BLaER1 treated with 17β-estradiol and CSF1 and Interleukin-3, amounts not matched to agents 10 nM and 100 nM (cell line): Measurements from ENCODE around the gene UGT1A5.

Source experiments
- H3K27ac ChIP-seq, 11 experiments: shearing (Covaris generic); formaldehyde crosslinking; 2 replicates each; pipeline ENCODE4 v1.8.1; 2022
- H3K27me3 ChIP-seq, 11 experiments: shearing (Covaris generic); formaldehyde crosslinking; 2 replicates each; pipeline ENCODE4 v1.8.1; 2022
- H3K36me3 ChIP-seq, 11 experiments: shearing (Covaris generic); formaldehyde crosslinking; 2 replicates each; pipeline ENCODE4 v1.8.1; 2022
- H3K4me1 ChIP-seq, 10 experiments: shearing (Covaris generic); formaldehyde crosslinking; 2 replicates each; pipeline ENCODE4 v1.8.1; 2022
- H3K4me2 ChIP-seq, 11 experiments: shearing (Covaris generic); formaldehyde crosslinking; 2 replicates each; pipeline ENCODE4 v1.8.1; 2022
- H3K4me3 ChIP-seq, 10 experiments: shearing (Covaris generic); formaldehyde crosslinking; 2 replicates each; pipeline ENCODE4 v1.8.1; 2022
- H3K9ac ChIP-seq, 11 experiments: shearing (Covaris generic); formaldehyde crosslinking; 2 replicates each; pipeline ENCODE4 v1.8.1; 2022
- H3K9me3 ChIP-seq, 11 experiments: shearing (Covaris generic); formaldehyde crosslinking; replicated peaks in 1 of 11; 2 replicates each; pipeline ENCODE4 v1.8.1; 2022
- H4K20me1 ChIP-seq, 11 experiments: shearing (Covaris generic); formaldehyde crosslinking; 2 replicates each; pipeline ENCODE4 v1.8.1; 2022
- Cebpa-rat ChIP-seq, 11 experiments: shearing (Covaris generic); IDR thresholded peaks; 2 replicates each; pipeline ENCODE4 v1.8.1; 2022

The UGT1A5 gene

GRCh38 chr2:233789554-233789953 is 76.8 kb downstream of the UGT1A5 start:
- Histone ChIP-seq H3K4me2 (no peak overlapping the region), H3K9ac (no peak overlapping the region), H3K27ac (no peak overlapping the region), H4K20me1 (no peaks in the 10 kb centered on the region), H3K4me1 (peaks cover 0 to 18% (median 4%) of the 10 kb centered on the region in 10 experiments; a peak in 9 of 20 replicates), H3K27me3 (no peaks in the 10 kb centered on the region), H3K36me3 (no peaks in the 10 kb centered on the region), H3K4me3 (no peak overlapping the region), H3K9me3 (peaks cover 19 to 42% (median 27%) of the 10 kb centered on the region in 11 experiments)
- no peak for TF ChIP-seq Cebpa-rat (IDR thresholded peaks at IDR 0.05)

DNA sequence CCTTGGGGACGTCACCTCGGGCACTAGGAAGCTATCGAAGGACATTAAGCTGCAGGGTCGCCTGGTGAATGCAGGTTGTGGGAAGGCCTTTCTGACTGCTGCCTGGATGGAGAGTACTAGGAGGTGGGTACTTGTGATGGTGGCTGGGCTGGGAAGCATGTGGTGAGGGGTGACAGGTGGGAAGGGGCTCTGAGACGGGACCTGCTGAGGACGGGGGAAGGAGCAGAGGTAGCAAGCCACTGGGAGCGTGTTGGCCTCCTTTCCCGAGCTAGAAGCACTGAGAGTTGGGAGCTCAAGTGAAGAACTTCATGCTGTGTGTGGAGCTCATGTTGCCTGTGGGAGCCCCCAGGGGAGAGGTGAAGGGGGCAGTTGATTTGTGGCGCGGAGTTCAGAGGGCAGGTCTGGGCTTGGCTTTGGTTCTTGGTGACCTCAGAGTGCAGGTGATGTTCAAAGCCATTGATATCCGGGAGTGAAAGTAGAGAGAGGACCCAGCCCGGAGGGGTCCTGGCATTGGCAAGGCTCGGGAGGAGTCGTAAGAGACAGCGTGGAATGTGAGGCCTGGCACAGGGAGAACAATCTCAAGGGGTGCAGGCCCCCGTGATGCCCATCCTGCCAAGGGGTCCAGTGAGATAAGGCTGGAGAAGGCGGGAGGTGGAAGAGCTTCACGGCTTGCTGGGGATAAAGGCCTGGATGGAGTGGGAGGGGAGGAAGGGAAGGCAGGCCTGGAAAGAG is 78.6 kb downstream of the UGT1A5 start:
- H3K36me3 ChIP-seq: no peaks in the 10 kb centered on the region
- no peak overlapping the region for H3K27ac ChIP-seq
- H3K4me2 ChIP-seq: no peak overlapping the region
- no peaks in the 10 kb centered on the region for H3K27me3 ChIP-seq
- no peak overlapping the region for H3K4me3 ChIP-seq
- peaks cover 0 to 6% (median 0%) of the 10 kb centered on the region in 10 experiments; a peak in 1 of 20 replicates for H3K4me1 ChIP-seq
- no peaks in the 10 kb centered on the region for H4K20me1 ChIP-seq
- peaks cover 4 to 26% (median 15%) of the 10 kb centered on the region in 11 experiments for H3K9me3 ChIP-seq
- no peak for TF ChIP-seq Cebpa-rat (IDR thresholded peaks at IDR 0.05)
- H3K9ac ChIP-seq: no peak overlapping the region

- no peaks in the 10 kb centered on the region for H3K27me3 ChIP-seq
- no peak overlapping the region for H3K27ac ChIP-seq
- no peaks in the 10 kb centered on the region for H3K36me3 ChIP-seq
- H4K20me1 ChIP-seq: no peaks in the 10 kb centered on the region
- peaks cover 0 to 20% (median 11%) of the 10 kb centered on the region in 11 experiments; a peak in 15 of 22 replicates for H3K9me3 ChIP-seq
- no peak for TF ChIP-seq Cebpa-rat (IDR thresholded peaks at IDR 0.05)
- H3K9ac ChIP-seq: no peak overlapping the region
- H3K4me1 ChIP-seq: peaks cover 0 to 6% (median 0%) of the 10 kb centered on the region in 10 experiments; a peak in 1 of 20 replicates
- H3K4me3 ChIP-seq: no peak overlapping the region
- H3K4me2 ChIP-seq: no peak overlapping the region
These were observed 79.2 kb downstream of the UGT1A5 start for GRCh38 chr2:233791883-233792329.

DNA sequence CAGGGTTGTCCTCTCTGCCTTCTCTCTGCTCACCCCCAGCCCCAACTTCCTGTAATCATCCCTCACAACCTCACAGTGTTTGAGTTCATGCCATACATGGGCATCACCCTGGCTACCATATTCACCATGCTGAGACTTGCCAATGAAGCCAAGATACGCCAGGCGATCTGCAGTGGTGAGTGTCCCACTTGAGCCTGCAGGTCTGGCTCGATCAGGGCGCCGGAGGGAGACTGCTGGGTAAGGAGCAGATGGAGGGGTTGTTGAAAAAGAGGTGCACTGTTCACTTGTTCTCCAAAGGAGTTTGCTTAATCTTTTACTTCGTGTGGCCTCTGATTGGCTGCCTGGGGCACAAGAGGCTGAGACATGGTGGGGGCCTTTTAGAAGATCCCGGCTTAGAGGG is 80.0 kb downstream of the UGT1A5 start:
- H4K20me1 ChIP-seq: no peaks in the 10 kb centered on the region
- peaks cover 0 to 18% (median 11%) of the 10 kb centered on the region in 11 experiments; a peak in 10 of 22 replicates for H3K9me3 ChIP-seq
- H3K36me3 ChIP-seq: no peaks in the 10 kb centered on the region
- H3K4me1 ChIP-seq: peaks cover 0 to 6% (median 0%) of the 10 kb centered on the region in 10 experiments; a peak in 1 of 20 replicates
- H3K27ac ChIP-seq: no peak overlapping the region
- no peak for TF ChIP-seq Cebpa-rat (IDR thresholded peaks at IDR 0.05)
- no peak overlapping the region for H3K9ac ChIP-seq
- no peaks in the 10 kb centered on the region for H3K27me3 ChIP-seq
- no peak overlapping the region for H3K4me2 ChIP-seq
- no peak overlapping the region for H3K4me3 ChIP-seq

GRCh38 chr2:233793465-233794127 is 80.9 kb downstream of the UGT1A5 start:
- Histone ChIP-seq H4K20me1 (no peaks in the 10 kb centered on the region), H3K4me3 (no peak overlapping the region), H3K9me3 (peaks cover 0 to 15% (median 10%) of the 10 kb centered on the region in 11 experiments; a peak in 10 of 22 replicates), H3K4me1 (peaks cover 0 to 6% (median 0%) of the 10 kb centered on the region in 10 experiments; a peak in 1 of 20 replicates), H3K36me3 (no peaks in the 10 kb centered on the region), H3K4me2 (no peak overlapping the region), H3K27me3 (no peaks in the 10 kb centered on the region), H3K27ac (no peak overlapping the region), H3K9ac (no peak overlapping the region)
- TF ChIP-seq Cebpa-rat (IDR thresholded peaks at IDR 0.05): no peak

GRCh38 chr2:233794128-233794658 is 81.5 kb downstream of the UGT1A5 start:
- Histone ChIP-seq H3K4me2 (no peak overlapping the region), H3K27me3 (no peaks in the 10 kb centered on the region), H3K4me3 (no peak overlapping the region), H4K20me1 (no peaks in the 10 kb centered on the region), H3K4me1 (peaks cover 0 to 6% (median 0%) of the 10 kb centered on the region in 10 experiments; a peak in 1 of 20 replicates), H3K9ac (no peak overlapping the region), H3K36me3 (no peaks in the 10 kb centered on the region), H3K27ac (no peak overlapping the region), H3K9me3 (peaks cover 0 to 9% (median 7%) of the 10 kb centered on the region in 11 experiments; a peak in 10 of 22 replicates)
- no peak for TF ChIP-seq Cebpa-rat (IDR thresholded peaks at IDR 0.05)

- no peaks in the 10 kb centered on the region for H4K20me1 ChIP-seq
- no peak overlapping the region for H3K27ac ChIP-seq
- H3K9me3 ChIP-seq: no peaks in the 10 kb centered on the region; a peak in 1 of 22 replicates
- no peaks in the 10 kb centered on the region for H3K36me3 ChIP-seq
- no peak for TF ChIP-seq Cebpa-rat (IDR thresholded peaks at IDR 0.05)
- H3K4me3 ChIP-seq: no peak overlapping the region
- H3K9ac ChIP-seq: no peak overlapping the region
- no peaks in the 10 kb centered on the region for H3K4me1 ChIP-seq
- H3K27me3 ChIP-seq: no peaks in the 10 kb centered on the region
- no peak overlapping the region for H3K4me2 ChIP-seq
These were observed 83.0 kb downstream of the UGT1A5 start for GRCh38 chr2:233795735-233796171.

- no peak overlapping the region for H3K4me3 ChIP-seq
- peaks cover 2 to 5% (median 3%) of the 10 kb centered on the region in 10 experiments; a peak in 18 of 20 replicates for H3K4me1 ChIP-seq
- TF ChIP-seq Cebpa-rat (IDR thresholded peaks at IDR 0.05): no peak
- H4K20me1 ChIP-seq: no peaks in the 10 kb centered on the region
- H3K9ac ChIP-seq: no peak overlapping the region
- H3K9me3 ChIP-seq: no peaks in the 10 kb centered on the region; a peak in 1 of 22 replicates
- H3K27me3 ChIP-seq: no peaks in the 10 kb centered on the region
- no peaks in the 10 kb centered on the region for H3K36me3 ChIP-seq
- no peak overlapping the region for H3K4me2 ChIP-seq
- no peak overlapping the region for H3K27ac ChIP-seq
These were observed 83.5 kb downstream of the UGT1A5 start for GRCh38 chr2:233796254-233796653.
